ENCODE measurements around the gene VSTM2B. TPM values are rescaled to one million over a fixed set of nuclear protein-coding genes. Genes with fewer than 3 reads are reported as not detected.
"Not testable (repeated sequence)": the region's sequence is repeated elsewhere in the genome, so short reads cannot be mapped to it uniquely, and the experiment has no call there.

VSTM2B gene
- total RNA-seq, 1 experiment from 2014 or later, result not detected

DNA sequence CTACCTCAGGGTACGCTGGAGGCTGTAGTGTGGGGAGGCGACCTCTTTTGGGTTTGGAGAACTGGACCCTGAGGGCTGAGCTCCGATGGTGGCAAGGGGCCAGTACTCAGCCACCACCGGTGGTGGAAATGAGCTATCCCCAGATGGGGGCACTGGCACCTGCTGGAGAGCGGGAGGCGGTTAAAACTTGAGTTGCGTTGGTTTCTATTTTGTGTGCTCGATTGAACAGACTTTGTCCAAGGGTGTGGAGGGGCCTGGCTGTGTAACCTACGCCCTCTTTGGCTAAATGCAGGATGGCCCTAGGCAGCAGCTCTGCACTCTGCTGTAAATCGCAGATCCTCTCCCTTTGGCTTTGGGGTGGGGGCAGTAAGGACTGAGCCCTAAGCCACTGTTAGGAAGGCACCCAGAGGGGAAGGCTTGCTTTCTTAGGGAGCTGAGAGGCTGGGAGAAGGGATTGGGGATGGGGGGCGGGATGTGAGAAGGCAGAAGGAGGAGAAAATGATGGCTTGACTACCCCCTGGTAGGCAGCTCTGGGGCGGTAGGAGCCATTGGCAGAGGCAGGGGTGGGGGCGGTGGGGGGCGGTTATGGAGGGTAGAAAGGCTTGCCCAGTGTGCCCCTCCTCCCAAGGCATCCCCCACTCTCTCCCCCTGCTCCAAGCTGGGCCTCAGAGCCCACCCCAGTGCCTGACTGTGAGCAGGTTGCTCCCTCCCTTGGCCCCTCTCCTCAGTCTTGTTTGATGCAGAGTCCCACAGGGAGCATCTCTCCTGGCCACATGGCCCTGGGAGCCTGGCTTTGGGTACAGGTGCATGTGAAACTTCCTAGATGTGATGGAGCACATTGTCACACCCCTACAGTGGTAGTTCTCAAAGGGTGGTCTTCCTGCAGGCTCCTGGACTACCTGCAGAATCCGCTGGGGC, 5.0 kb downstream of the VSTM2B start:
- DNase-seq (ENCODE audit: low read depth), result no peak

GRCh38 chr19:29531458-29532025, 5.7 kb downstream of the VSTM2B start:
- DNase-seq (ENCODE audit: low read depth), result no peak

DNA sequence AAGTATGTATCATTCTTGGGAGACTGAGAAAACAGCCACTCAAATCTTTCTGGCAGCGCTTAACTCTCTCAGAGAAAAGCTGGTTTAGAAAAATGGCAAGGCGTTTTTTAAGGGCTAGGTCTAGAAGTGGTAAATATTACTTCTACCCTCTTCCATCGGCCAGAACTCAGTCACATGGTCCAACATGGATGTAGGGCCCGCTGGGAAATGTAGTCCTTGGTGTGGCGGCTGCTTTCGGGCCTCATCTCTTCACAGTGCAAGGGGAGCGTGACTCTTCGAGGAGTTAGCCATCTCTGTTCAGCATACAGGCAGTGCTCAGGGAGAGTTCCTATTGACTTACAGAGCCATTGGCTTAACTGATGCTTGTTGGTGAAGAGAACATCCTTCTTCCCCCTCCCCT, 6.3 kb downstream of the VSTM2B start:
- DNase-seq (ENCODE audit: low read depth), result peak; percentile 29

GRCh38 chr19:29532956-29533355, 7.2 kb downstream of the VSTM2B start:
- DNase-seq (ENCODE audit: low read depth), result no peak

GRCh38 chr19:29533578-29534544, 8.1 kb downstream of the VSTM2B start:
- no peak for DNase-seq (ENCODE audit: low read depth)

GRCh38 chr19:29535214-29535831, 9.5 kb downstream of the VSTM2B start:
- no peak for DNase-seq (ENCODE audit: low read depth)

DNA sequence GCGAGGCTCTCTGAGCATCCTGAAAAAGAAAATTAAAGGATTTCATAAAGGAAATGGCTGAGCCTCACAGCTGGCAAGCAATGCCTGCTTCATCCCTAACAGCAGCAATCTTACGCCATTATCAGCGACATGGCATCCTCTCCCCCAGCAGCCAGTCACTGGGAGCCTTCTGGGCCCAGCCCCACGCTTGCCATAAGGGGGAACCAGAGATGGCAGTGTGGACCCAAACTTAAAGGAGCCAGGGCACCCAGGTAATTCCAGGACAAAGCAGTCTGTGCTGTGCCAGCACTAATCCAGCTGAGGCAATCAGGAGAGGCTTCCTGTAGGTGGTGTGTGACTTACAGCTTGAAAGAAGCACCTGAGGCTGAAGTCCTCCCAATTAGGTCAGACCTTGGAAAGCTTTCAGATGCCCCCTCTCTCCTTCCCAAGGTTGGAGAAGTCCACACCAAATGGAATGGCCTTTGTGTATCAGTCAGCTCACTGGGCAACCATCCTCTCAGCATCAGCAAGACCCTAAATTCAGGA, 10.3 kb downstream of the VSTM2B start:
- no peak for DNase-seq (ENCODE audit: low read depth)

DNA sequence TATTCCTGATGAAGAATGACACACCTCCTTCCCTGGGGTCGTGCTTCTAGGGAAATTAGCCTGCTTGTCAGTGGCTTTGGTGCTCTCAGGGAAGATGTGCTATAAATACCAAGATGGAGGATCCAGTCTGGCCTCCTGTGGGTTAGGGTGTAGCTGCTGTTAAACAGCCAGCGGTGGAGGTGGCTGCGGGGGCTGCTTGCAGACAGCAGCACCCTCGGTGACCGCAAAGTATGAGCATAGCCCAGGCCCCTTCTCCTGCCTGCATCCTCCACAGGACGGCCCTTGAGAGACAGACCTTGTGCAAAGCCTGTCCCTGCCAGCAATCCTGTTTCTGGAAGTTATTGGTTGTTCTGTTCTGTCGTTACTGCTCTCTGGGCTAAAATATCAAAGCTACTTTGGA, 11.4 kb downstream of the VSTM2B start:
- DNase-seq (ENCODE audit: low read depth), result no peak

GRCh38 chr19:29537601-29538000, 11.8 kb downstream of the VSTM2B start:
- no peak for DNase-seq (ENCODE audit: low read depth)

GRCh38 chr19:29538146-29538545, 12.4 kb downstream of the VSTM2B start:
- DNase-seq (ENCODE audit: low read depth), result no peak

DNA sequence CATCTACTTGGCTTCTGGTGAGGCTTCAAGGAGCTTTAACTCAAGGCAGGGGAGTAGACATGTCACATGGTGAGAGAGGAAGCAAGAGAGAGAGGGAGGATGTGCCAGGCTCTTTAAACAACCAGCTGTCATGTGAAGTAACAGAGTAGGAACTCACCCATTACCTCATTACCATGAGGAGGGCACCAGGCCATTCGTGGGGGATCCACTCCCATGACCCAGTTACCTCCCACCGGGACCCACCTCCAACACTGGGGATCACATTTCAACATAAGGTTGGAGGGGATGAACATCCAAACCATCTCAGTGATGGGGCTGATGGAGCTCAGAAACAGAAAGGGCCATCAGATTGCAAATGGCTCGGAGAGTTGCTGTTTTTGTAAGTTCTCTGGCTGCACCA, 12.9 kb downstream of the VSTM2B start:
- no peak for DNase-seq (ENCODE audit: low read depth)

DNA sequence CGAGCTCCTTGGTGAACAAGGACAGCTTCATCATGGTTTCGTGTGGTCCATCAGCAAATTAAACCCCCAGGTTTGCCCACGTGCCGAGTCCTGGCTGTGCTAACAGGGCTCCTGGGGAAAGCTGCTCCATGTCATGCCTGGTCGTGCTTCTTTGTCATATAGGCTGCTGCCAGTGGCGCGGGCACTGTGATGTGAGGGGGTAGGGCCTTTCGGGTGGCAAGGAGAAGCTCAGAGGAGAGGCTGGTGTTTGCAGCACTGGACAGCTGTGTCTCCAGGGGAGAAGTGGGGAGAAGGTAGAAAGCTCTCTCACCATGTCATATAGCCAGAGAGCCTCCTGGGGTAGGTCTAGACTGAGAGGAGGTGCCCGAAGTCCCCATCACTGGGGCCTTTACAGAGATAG, 13.3 kb downstream of the VSTM2B start:
- no peak for DNase-seq (ENCODE audit: low read depth)

- no peak for DNase-seq (ENCODE audit: low read depth)
Measured at GRCh38 chr19:29539670-29540069, 13.9 kb downstream of the VSTM2B start.

DNA sequence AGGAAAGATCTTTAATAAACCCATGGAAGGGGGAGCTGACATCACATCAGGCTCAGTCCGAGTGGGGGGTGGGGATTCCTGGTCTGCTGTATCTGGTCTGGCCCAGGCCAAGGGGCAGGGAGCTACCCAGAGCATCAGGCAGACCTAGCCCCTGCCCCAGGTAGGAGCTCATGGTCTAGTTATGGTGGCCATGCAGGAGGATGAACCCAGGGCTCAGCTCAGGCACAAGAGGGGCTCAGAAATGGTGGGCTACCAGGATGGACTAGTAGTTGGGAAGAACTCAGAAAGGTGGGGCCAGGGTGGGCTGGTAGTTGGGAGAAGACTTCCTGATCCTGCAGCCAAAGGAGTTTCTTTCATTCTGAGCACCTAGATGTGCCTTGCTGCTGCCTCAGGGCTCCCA, 14.3 kb downstream of the VSTM2B start:
- no peak for DNase-seq (ENCODE audit: low read depth)

GRCh38 chr19:29541473-29542253, 15.9 kb downstream of the VSTM2B start:
- no peak for DNase-seq (ENCODE audit: low read depth)

- DNase-seq (ENCODE audit: low read depth), result no peak
Measured at GRCh38 chr19:29542327-29542726, 16.5 kb downstream of the VSTM2B start.

GRCh38 chr19:29542776-29543175, 17.0 kb downstream of the VSTM2B start:
- no peak for DNase-seq (ENCODE audit: low read depth)

DNA sequence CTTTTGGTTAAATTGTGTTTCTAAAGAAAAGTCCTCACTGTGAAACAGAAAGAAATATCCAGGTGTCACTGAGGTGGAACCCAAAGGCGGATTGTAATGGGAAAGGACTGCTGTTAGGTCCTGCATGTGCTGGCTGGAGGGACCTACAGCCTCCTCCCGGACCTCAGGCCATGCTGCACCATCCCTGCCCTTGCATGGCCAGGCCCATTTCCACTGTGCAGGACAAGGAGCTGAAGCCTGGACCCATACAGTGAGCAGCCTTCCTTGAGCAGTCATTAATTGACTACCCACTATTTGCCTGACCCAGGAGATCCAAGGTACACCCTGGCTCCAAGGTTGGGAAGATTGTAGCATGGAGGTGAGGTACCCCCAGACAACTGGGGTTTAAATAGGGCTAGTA, 17.6 kb downstream of the VSTM2B start:
- DNase-seq (ENCODE audit: low read depth), result no peak

DNA sequence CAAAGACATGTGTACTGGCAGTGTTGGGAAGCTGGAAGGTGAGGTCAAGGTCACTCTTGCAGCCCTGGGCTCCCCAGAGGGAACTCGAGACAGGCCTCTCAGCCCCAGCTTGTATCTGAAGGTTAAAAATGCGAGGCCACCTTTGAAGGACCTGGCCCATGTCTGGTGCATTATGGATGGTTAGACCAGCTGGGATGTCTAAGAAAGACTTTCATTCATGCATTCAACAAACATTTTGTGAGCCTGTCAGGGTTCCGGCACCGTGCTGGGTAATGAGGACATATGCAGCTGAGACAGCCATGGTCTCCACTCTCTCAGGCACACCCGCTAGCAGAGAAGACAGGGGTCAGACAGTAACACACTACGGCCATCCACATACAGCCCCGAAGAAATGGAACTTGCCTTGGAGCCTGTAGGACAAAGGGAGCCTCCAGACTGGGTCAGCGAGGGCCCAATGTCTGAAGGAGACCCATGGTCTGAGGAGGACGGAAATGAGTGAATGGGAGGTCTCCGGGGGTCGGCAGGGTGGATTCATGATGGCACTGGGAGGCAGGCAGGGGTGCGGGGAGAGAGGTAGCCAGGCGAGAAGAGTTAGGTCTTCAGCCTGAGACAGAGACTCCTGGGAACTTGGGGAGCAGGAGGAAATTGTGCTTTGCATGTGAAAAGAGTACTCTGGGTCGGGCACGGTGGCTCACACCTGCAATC, 19.0 kb downstream of the VSTM2B start:
- no peak for DNase-seq (ENCODE audit: low read depth)

- DNase-seq (ENCODE audit: low read depth), result not testable (repeated sequence)
Measured at GRCh38 chr19:29545447-29545846, 19.7 kb downstream of the VSTM2B start.

Measured in Daoy (cell line).